H9 (cell line): ENCODE results near the gene EVL. TPM values are rescaled to one million over a fixed set of nuclear protein-coding genes. Genes with fewer than 3 reads are reported as not detected.

Experiments used
- DNase-seq: peaks from one replicate; pipeline ENCODE4 v3.0.0-alpha.2; 2017
- H2AFZ ChIP-seq: one replicate; pipeline ENCODE4 v1.6.1; 2013; ENCODE audit warnings: mild to moderate bottlenecking, low read length, control low read depth, moderate library complexity
- H2AK5ac ChIP-seq: 2 replicates; pipeline ENCODE4 v1.6.1; 2013; ENCODE audit warnings: low read length, control low read depth, mixed read lengths; ENCODE audit not compliant: insufficient read length
- H2BK120ac ChIP-seq: one replicate; pipeline ENCODE4 v1.6.1; 2013; ENCODE audit warnings: low read depth, mild to moderate bottlenecking, low read length, control low read depth, inconsistent platforms; ENCODE audit not compliant: poor library complexity, severe bottlenecking
- H2BK12ac ChIP-seq: 2 replicates; pipeline ENCODE4 v1.6.1; 2013; ENCODE audit warnings: low read length, control low read depth, mixed read lengths, low read depth; ENCODE audit not compliant: insufficient read length
- H2BK15ac ChIP-seq: 2 replicates; pipeline ENCODE4 v1.6.1; 2013; ENCODE audit warnings: low read depth, low read length, control low read depth
- H2BK20ac ChIP-seq: one replicate; pipeline ENCODE4 v1.6.1; 2013; ENCODE audit warnings: low read depth, mild to moderate bottlenecking, low read length, control low read depth, inconsistent platforms; ENCODE audit not compliant: poor library complexity, severe bottlenecking
- H2BK5ac ChIP-seq: 2 replicates; pipeline ENCODE4 v1.6.1; 2013; ENCODE audit warnings: low read length, control low read depth, mixed read lengths; ENCODE audit not compliant: insufficient read length
- H3K14ac ChIP-seq: 2 replicates; pipeline ENCODE4 v1.6.1; 2013; ENCODE audit warnings: low read length, control low read depth; ENCODE audit not compliant: insufficient read depth
- H3K18ac ChIP-seq: 2 replicates; pipeline ENCODE4 v1.6.1; 2013; ENCODE audit warnings: low read depth, mild to moderate bottlenecking, mixed read lengths, low read length, control low read depth; ENCODE audit not compliant: insufficient read length
- H3K23ac ChIP-seq: 2 replicates; pipeline ENCODE4 v1.6.1; 2013; ENCODE audit warnings: low read length, control low read depth, mixed read lengths, low read depth; ENCODE audit not compliant: insufficient read length
- H3K23me2 ChIP-seq: 2 replicates; pipeline ENCODE4 v1.6.1; 2013; ENCODE audit warnings: low read depth, mild to moderate bottlenecking, mixed read lengths, low read length, control low read depth; ENCODE audit not compliant: insufficient read length, poor library complexity, severe bottlenecking
- H3K27ac ChIP-seq: 2 replicates; pipeline ENCODE4 v1.5.1; 2013; ENCODE audit warnings: low read length, control low read depth, mixed read lengths, low read depth; ENCODE audit not compliant: insufficient read length
- H3K27me3 ChIP-seq: 2 replicates; pipeline ENCODE4 v1.6.1; 2013; ENCODE audit warnings: low read length, control low read depth, inconsistent platforms; ENCODE audit not compliant: insufficient read depth
- H3K4ac ChIP-seq: 2 replicates; pipeline ENCODE4 v1.6.1; 2013; ENCODE audit warnings: low read depth, mild to moderate bottlenecking, control low read depth, inconsistent platforms, low read length, moderate library complexity
- H3K4me1 ChIP-seq: 2 replicates; pipeline ENCODE4 v1.6.1; 2013; ENCODE audit warnings: low read length, control low read depth, inconsistent platforms; ENCODE audit not compliant: insufficient read depth
- H3K4me2 ChIP-seq: 2 replicates; pipeline ENCODE4 v1.6.1; 2013; ENCODE audit warnings: low read length, control low read depth, mixed read lengths; ENCODE audit not compliant: insufficient read length, insufficient read depth
- H3K56ac ChIP-seq: 2 replicates; pipeline ENCODE4 v1.6.1; 2013; ENCODE audit warnings: low read depth, mild to moderate bottlenecking, mixed read lengths, low read length, control low read depth; ENCODE audit not compliant: insufficient read length
- H3K79me1 ChIP-seq: 2 replicates; pipeline ENCODE4 v1.6.1; 2013; ENCODE audit warnings: low read depth, mild to moderate bottlenecking, moderate library complexity, low read length, control low read depth, inconsistent platforms; ENCODE audit not compliant: insufficient read depth, poor library complexity, severe bottlenecking
- H3K79me2 ChIP-seq: 2 replicates; pipeline ENCODE4 v1.6.1; 2013; ENCODE audit warnings: low read length, control low read depth, inconsistent platforms; ENCODE audit not compliant: insufficient read depth
- H3K9ac ChIP-seq: 2 replicates; pipeline ENCODE4 v1.6.1; 2013; ENCODE audit warnings: low read length, control low read depth, mixed read lengths; ENCODE audit not compliant: insufficient read length; ENCODE audit errors: extremely low read depth
- H3K9me3 ChIP-seq: one replicate; pipeline ENCODE4 v1.6.1; 2013; ENCODE audit warnings: low read depth, low read length, inconsistent platforms; ENCODE audit not compliant: control insufficient read depth
- H3T11ph ChIP-seq: one replicate; pipeline ENCODE4 v1.6.1; 2013; ENCODE audit warnings: mild to moderate bottlenecking, low read length, control low read depth, inconsistent platforms
- H4K20me1 ChIP-seq: one replicate; pipeline ENCODE4 v1.6.1; 2013; ENCODE audit not compliant: control insufficient read depth, insufficient read length, insufficient read depth
- H4K5ac ChIP-seq: 2 replicates; pipeline ENCODE4 v1.6.1; 2013; ENCODE audit warnings: low read depth, mild to moderate bottlenecking, mixed read lengths, low read length, control low read depth; ENCODE audit not compliant: insufficient read length
- H4K8ac ChIP-seq: replicated peaks from 2 replicates; pipeline ENCODE4 v1.6.1; 2013; ENCODE audit warnings: low read length, control low read depth, mixed read lengths, low read depth; ENCODE audit not compliant: insufficient read length
- H4K91ac ChIP-seq: 2 replicates; pipeline ENCODE4 v1.6.1; 2013; ENCODE audit warnings: low read depth, mild to moderate bottlenecking, moderate library complexity, mixed read lengths, low read length, control low read depth; ENCODE audit not compliant: insufficient read length
- H3K27ac Mint-ChIP-seq, 3 experiments: 2 replicates in 2 of 3; 3 replicates in 1 of 3; pipeline ENCODE4 v1.8.0; 2020 to 2021; ENCODE audit warnings: mixed read lengths in 3 of 3, mild to moderate bottlenecking in 1 of 3, moderate library complexity in 1 of 3
- H3K27me3 Mint-ChIP-seq: 2 replicates; pipeline ENCODE4 v1.8.0; 2021; ENCODE audit warnings: low read depth, mild to moderate bottlenecking, moderate library complexity, mixed read lengths
- H3K36me3 Mint-ChIP-seq, 3 experiments: 2 replicates in 2 of 3; 3 replicates in 1 of 3; pipeline ENCODE4 v1.8.0; 2020 to 2021; ENCODE audit warnings: low read depth in 3 of 3, mixed read lengths in 3 of 3; ENCODE audit not compliant: insufficient read depth in 1 of 3
- H3K4me1 Mint-ChIP-seq, 2 experiments: 2 replicates each; pipeline ENCODE4 v1.8.0; 2020; ENCODE audit warnings: mixed read lengths in 2 of 2
- H3K4me3 Mint-ChIP-seq, 2 experiments: 2 replicates in 1 of 2; 3 replicates in 1 of 2; pipeline ENCODE4 v1.8.0; 2020 to 2021; ENCODE audit warnings: mild to moderate bottlenecking in 2 of 2, mixed read lengths in 2 of 2, moderate library complexity in 1 of 2
- H3K9me3 Mint-ChIP-seq, 2 experiments: 2 replicates in 1 of 2; 3 replicates in 1 of 2; pipeline ENCODE4 v1.8.0; 2020; ENCODE audit warnings: mild to moderate bottlenecking in 2 of 2, mixed read lengths in 2 of 2, moderate library complexity in 1 of 2
- WGBS: extraction: QIAGEN DNeasy Blood & Tissue Kit; methylation state at CpG from one replicate; pipeline ENCODE4 v1.1.7; 2013; ENCODE audit warnings: missing lambda C conversion rate, low lambda C conversion rate, mixed read lengths; ENCODE audit not compliant: insufficient read length; ENCODE audit errors: extremely low coverage; 5-methylcytosine and 5-hydroxymethylcytosine counted together
- total RNA-seq: library from RNA; stranded (reverse); gene quantifications from 2 replicates; pipeline ENCODE4 v1.2.1, GENCODE V29; 2021
- TF ChIP-seq, protein P1 (sequence below): fragments of 200-600 bp; sonication (generic); conservative IDR thresholded peaks from 3 replicates; pipeline ENCODE4 v1.8.0; 2021; ENCODE audit warnings: antibody characterized with exemption, mild to moderate bottlenecking

The EVL gene
- total RNA-seq, 1 experiment from 2014 or later = 53.2 TPM

DNA sequence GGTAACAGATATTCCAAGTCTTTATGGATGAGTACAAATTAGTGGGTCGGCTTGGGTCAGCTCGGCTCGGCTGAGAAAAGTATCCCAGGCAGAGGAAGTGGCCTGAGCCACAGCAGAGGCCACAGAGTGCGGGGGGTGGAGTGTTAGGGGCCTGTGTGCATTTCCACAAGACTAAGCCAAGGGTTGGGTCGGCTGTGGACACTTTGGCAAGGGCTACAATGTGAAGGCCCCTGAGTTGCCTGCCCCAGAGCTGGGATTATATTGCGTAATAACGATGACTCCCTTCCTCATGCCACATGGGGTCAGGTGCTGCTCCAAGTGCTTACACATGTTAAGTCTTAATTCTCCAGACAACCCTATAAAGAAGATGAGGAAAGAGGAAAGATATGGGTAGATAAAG lies 11.4 kb downstream of the EVL start:
- Histone ChIP-seq H3K79me2 (no peaks in the 10 kb centered on the region), H4K8ac (no peak overlapping the region), H2BK15ac (no peak overlapping the region), H2AK5ac (no peak overlapping the region), H3K18ac (no peak overlapping the region), H3K56ac (no peak overlapping the region), H3K4ac (no peak overlapping the region), H4K91ac (no peak overlapping the region), H3K4me1 (no peaks in the 10 kb centered on the region; the same call in 1 of the 2 replicates), H2AFZ (no peak overlapping the region), H3K79me1 (no peaks in the 10 kb centered on the region), H3K4me2 (no peak overlapping the region), H3K23ac (no peak overlapping the region), H3K9me3 (no peaks in the 10 kb centered on the region), H4K5ac (no peak overlapping the region), H2BK20ac (no peak overlapping the region), H3K23me2 (no peaks in the 10 kb centered on the region), H3K9ac (no peak overlapping the region), H4K20me1 (no peaks in the 10 kb centered on the region), H2BK5ac (no peak overlapping the region), H3K27ac (no peak overlapping the region), H2BK12ac (no peak overlapping the region), H2BK120ac (no peak overlapping the region), H3T11ph (no peak overlapping the region), H3K14ac (no peak overlapping the region), H3K27me3 (no peaks in the 10 kb centered on the region)
- no CpG with 5 or more reads among the region's 7 CpGs for WGBS
- Mint-ChIP-seq H3K4me3 (no peak overlapping the region), H3K9me3 (no peaks in the 10 kb centered on the region), H3K27me3 (no peaks in the 10 kb centered on the region), H3K27ac (no peak overlapping the region), H3K4me1 (peaks cover 42 to 45% of the 10 kb centered on the region in 2 experiments), H3K36me3 (no peaks in the 10 kb centered on the region)
- no peak for DNase-seq
- TF ChIP-seq, protein P1, sequence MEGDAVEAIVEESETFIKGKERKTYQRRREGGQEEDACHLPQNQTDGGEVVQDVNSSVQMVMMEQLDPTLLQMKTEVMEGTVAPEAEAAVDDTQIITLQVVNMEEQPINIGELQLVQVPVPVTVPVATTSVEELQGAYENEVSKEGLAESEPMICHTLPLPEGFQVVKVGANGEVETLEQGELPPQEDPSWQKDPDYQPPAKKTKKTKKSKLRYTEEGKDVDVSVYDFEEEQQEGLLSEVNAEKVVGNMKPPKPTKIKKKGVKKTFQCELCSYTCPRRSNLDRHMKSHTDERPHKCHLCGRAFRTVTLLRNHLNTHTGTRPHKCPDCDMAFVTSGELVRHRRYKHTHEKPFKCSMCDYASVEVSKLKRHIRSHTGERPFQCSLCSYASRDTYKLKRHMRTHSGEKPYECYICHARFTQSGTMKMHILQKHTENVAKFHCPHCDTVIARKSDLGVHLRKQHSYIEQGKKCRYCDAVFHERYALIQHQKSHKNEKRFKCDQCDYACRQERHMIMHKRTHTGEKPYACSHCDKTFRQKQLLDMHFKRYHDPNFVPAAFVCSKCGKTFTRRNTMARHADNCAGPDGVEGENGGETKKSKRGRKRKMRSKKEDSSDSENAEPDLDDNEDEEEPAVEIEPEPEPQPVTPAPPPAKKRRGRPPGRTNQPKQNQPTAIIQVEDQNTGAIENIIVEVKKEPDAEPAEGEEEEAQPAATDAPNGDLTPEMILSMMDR = no peak
